HEK293 (cell line): ENCODE data around the gene VAV2.

Source experiments
- ZNF248 ChIP-seq: fragments of 450-650 bp; formaldehyde crosslinking; IDR thresholded peaks from 2 replicates; pipeline ENCODE4 v1.5.1; 2017; ENCODE audit warnings: missing biosample characterization, missing genetic modification characterization
- TF ChIP-seq, protein P1 (sequence below): fragments of 450-650 bp; formaldehyde crosslinking; IDR thresholded peaks from 2 replicates; pipeline ENCODE4 v1.5.1; 2016; ENCODE audit warnings: missing biosample characterization, missing genetic modification characterization
- TF ChIP-seq, protein P2 (sequence below): fragments of 450-650 bp; formaldehyde crosslinking; IDR thresholded peaks from 2 replicates; pipeline ENCODE4 v1.5.1; 2016; ENCODE audit warnings: missing biosample characterization, missing genetic modification characterization
- TF ChIP-seq, protein P3 (sequence below): fragments of 450-650 bp; formaldehyde crosslinking; IDR thresholded peaks from 2 replicates; pipeline ENCODE4 v1.5.1; 2016; ENCODE audit warnings: missing biosample characterization, missing genetic modification characterization

DNA sequence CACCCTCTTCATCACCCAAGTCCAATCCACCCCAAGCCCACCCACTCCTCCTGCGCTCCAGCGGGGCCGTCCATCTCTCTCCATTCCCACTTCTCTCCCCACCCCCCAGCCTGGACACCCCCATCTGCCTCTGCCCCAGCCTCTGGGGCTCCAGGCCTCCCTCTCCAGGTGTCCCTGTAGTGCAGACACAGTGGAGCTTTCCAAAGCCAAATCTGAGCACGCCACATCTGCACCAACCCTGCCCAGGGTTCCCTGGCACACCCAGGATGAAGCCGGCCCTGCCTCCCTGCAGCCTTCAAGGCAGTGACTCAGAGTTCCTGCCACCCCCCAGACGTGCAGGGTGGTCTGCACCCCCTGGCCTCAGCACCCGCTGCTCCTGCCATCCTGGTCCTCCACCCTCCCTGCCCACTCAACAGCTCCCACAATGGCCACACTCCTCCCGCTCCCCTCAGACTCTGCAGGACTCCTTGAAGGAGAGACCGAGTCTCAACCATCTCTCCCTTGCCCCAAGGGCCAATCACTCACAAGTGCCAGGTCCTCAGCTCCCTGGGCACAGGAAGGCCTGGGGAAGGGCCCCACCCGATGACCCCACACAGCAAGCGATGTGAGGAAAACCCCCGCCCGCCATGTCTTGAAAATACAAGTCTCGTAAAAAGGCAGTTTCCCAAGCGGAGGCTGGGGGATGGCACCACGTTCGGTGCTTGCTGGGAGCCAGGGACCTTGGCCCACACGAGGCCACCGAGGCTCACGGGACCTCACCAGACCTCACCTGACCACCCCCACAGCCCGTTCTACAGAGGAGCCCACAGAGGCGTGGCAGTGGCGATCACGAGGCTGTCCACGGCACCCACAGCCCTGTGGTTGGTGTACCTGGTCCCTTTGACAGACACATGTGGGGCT is 22.2 kb downstream of the VAV2 start:
- TF ChIP-seq, protein P1, sequence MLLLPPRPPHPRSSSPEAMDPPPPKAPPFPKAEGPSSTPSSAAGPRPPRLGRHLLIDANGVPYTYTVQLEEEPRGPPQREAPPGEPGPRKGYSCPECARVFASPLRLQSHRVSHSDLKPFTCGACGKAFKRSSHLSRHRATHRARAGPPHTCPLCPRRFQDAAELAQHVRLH = no peak
- TF ChIP-seq, protein P2, sequence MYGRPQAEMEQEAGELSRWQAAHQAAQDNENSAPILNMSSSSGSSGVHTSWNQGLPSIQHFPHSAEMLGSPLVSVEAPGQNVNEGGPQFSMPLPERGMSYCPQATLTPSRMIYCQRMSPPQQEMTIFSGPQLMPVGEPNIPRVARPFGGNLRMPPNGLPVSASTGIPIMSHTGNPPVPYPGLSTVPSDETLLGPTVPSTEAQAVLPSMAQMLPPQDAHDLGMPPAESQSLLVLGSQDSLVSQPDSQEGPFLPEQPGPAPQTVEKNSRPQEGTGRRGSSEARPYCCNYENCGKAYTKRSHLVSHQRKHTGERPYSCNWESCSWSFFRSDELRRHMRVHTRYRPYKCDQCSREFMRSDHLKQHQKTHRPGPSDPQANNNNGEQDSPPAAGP = no peak
- TF ChIP-seq, protein P3, sequence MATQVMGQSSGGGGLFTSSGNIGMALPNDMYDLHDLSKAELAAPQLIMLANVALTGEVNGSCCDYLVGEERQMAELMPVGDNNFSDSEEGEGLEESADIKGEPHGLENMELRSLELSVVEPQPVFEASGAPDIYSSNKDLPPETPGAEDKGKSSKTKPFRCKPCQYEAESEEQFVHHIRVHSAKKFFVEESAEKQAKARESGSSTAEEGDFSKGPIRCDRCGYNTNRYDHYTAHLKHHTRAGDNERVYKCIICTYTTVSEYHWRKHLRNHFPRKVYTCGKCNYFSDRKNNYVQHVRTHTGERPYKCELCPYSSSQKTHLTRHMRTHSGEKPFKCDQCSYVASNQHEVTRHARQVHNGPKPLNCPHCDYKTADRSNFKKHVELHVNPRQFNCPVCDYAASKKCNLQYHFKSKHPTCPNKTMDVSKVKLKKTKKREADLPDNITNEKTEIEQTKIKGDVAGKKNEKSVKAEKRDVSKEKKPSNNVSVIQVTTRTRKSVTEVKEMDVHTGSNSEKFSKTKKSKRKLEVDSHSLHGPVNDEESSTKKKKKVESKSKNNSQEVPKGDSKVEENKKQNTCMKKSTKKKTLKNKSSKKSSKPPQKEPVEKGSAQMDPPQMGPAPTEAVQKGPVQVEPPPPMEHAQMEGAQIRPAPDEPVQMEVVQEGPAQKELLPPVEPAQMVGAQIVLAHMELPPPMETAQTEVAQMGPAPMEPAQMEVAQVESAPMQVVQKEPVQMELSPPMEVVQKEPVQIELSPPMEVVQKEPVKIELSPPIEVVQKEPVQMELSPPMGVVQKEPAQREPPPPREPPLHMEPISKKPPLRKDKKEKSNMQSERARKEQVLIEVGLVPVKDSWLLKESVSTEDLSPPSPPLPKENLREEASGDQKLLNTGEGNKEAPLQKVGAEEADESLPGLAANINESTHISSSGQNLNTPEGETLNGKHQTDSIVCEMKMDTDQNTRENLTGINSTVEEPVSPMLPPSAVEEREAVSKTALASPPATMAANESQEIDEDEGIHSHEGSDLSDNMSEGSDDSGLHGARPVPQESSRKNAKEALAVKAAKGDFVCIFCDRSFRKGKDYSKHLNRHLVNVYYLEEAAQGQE (tag by site-specific recombination) = no peak
- no peak for TF ChIP-seq ZNF248 (tag by site-specific recombination)
